IMR-90 (cell line): Measurements from ENCODE around the gene ISG20L2.

Experiments used
- BHLHE40 ChIP-seq: fragments of 150-350 bp; IDR thresholded peaks from 2 replicates; pipeline ENCODE4 v1.6.1; 2016; ENCODE audit warnings: mild to moderate bottlenecking, low read depth, low read length
- CEBPB ChIP-seq: IDR thresholded peaks from 2 replicates; pipeline ENCODE4 v1.6.1; 2012; ENCODE audit warnings: low read depth, low read length, improper control_type of control experiment
- CHD1 ChIP-seq: IDR thresholded peaks from 2 replicates; pipeline ENCODE4 v1.6.1; 2012; ENCODE audit warnings: low read depth, low read length, improper control_type of control experiment
- CTCF ChIP-seq: conservative IDR thresholded peaks from 2 replicates; pipeline ENCODE4 v1.5.1; 2012; ENCODE audit warnings: mild to moderate bottlenecking, low read depth, low read length, improper control_type of control experiment
- FOS ChIP-seq: fragments of 150-350 bp; IDR thresholded peaks from 2 replicates; pipeline ENCODE4 v1.6.1; 2016; ENCODE audit warnings: low read depth, low read length
- MXI1 ChIP-seq: IDR thresholded peaks from 2 replicates; pipeline ENCODE4 v1.6.1; 2012; ENCODE audit warnings: low read depth, mild to moderate bottlenecking, low read length, moderate library complexity, borderline replicate concordance
- NFE2L2 ChIP-seq: fragments of 150-350 bp; IDR thresholded peaks from 2 replicates; pipeline ENCODE4 v1.6.1; 2016; ENCODE audit warnings: low read depth, mild to moderate bottlenecking, low read length
- POLR2A ChIP-seq: IDR thresholded peaks from 2 replicates; pipeline ENCODE4 v1.6.1; 2012; ENCODE audit warnings: mild to moderate bottlenecking, low read depth, low read length
- RAD21 ChIP-seq: IDR thresholded peaks from 2 replicates; pipeline ENCODE4 v1.6.1; 2012; ENCODE audit warnings: low read length, improper control_type of control experiment
- RCOR1 ChIP-seq: IDR thresholded peaks from 2 replicates; pipeline ENCODE4 v1.6.1; 2012; ENCODE audit warnings: mild to moderate bottlenecking, low read length, improper control_type of control experiment; ENCODE audit not compliant: insufficient replicate concordance
- SMC3 ChIP-seq: fragments of 150-350 bp; IDR thresholded peaks from 2 replicates; pipeline ENCODE4 v1.6.1; 2016; ENCODE audit warnings: low read depth, mild to moderate bottlenecking, antibody characterized with exemption, low read length, moderate library complexity
- USF2 ChIP-seq: fragments of 150-350 bp; IDR thresholded peaks from 2 replicates; pipeline ENCODE4 v1.6.1; 2017; ENCODE audit warnings: mild to moderate bottlenecking, antibody characterized with exemption, low read length, low read depth

GRCh38 chr1:156760092-156760795 lies 31.7 kb upstream of the ISG20L2 start:
- TF ChIP-seq POLR2A = no peak
- TF ChIP-seq CTCF = no peak
- TF ChIP-seq USF2 = no peak
- TF ChIP-seq BHLHE40 = no peak
- TF ChIP-seq SMC3 = no peak
- no peak for TF ChIP-seq RAD21
- no peak for TF ChIP-seq CHD1
- TF ChIP-seq NFE2L2 = no peak
- TF ChIP-seq FOS = no peak
- TF ChIP-seq RCOR1 = no peak
- no peak for TF ChIP-seq MXI1
- no peak for TF ChIP-seq CEBPB
